ENCODE results near the gene FAIM2.
"Not testable (repeated sequence)": the region's sequence is repeated elsewhere in the genome, so short reads cannot be mapped to it uniquely, and the experiment has no call there.

FAIM2 gene

GRCh38 chr12:49881415-49882247 is 22.1 kb downstream of the FAIM2 start:
- no peak for DNase-seq (ENCODE audit: low read depth in 2 of 2, low spot score in 1 of 2)

GRCh38 chr12:49880756-49881414 is 22.8 kb downstream of the FAIM2 start:
- no peak for DNase-seq (ENCODE audit: low read depth in 2 of 2, low spot score in 1 of 2)

DNA sequence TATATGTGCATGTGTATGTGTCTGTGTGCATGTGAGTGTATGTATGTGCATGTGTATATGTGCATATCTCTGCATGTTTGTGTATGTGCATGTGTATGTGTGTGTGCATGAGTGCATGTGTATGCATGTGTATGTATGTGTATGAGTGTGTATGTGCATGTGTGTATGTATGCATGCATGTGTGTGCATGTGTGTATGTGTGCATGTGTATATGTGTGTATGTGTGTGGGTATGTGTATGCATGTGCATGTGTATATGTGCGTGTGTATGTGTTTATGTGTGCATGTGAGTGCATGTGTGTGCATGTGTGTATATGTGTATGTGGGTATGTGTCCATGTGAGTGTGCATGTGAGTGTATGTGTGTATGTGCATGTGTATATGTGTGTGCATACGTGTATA is 24.6 kb downstream of the FAIM2 start:
- not testable (repeated sequence) for DNase-seq (ENCODE audit: low read depth in 2 of 2, low spot score in 1 of 2)

GRCh38 chr12:49878021-49878420 is 25.7 kb downstream of the FAIM2 start:
- DNase-seq (ENCODE audit: low read depth in 2 of 2, low spot score in 1 of 2), result no peak

- no peak for DNase-seq (ENCODE audit: low read depth in 2 of 2, low spot score in 1 of 2)
Observed at GRCh38 chr12:49877066-49877465, 26.6 kb downstream of the FAIM2 start.

DNA sequence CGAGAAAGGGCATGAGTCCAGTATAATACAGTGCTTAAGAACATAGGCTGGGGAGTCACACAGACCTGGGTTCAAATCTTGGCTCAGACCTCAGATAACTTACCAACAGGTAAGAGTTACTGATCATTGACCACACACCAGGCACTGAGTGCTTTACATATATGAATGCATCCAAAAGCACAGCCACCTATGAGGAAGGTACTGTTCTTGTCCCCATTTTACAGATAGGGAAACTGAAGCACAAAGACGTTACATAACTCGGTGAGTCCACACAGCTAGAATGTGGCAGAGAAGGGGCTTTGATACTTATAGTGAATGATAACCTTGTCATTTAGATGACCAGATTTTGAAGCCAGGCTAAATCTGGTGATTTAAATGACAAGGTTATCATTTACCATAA is 27.6 kb downstream of the FAIM2 start:
- DNase-seq (ENCODE audit: low read depth in 2 of 2, low spot score in 1 of 2), result no peak

DNA sequence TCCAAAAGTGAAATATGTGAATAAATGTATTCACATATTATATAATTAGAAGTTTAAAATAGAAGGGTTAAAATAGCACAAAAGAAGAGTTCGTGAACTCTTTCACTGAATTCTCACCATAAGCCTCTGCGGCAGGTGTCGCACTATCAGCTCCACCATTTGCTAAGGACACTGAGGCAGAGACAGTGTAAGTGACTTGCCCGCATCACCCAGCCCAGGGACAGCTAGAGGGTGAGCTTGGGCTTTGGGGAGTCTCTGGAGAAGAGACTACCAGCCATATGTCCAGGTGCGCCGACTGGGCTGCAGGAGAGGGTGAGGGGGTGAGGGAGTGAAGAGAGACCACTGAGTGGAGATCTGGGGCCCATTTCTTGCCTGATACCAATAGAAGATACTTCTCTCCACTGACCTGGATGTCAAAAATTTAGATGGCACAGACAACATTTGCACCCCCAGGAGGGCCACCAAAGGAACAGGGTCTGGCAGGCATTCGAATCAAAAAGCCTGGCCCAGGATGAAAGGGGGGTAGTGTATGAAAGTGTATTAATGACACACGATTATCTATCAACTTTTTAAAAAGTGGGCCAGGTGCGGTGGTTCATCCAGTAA is 28.5 kb downstream of the FAIM2 start:
- no peak for DNase-seq (ENCODE audit: low read depth in 2 of 2, low spot score in 1 of 2)

GRCh38 chr12:49874142-49874897 is 29.4 kb downstream of the FAIM2 start:
- no peak for DNase-seq (ENCODE audit: low read depth in 2 of 2, low spot score in 1 of 2)

GRCh38 chr12:49873361-49873934 is 30.3 kb downstream of the FAIM2 start:
- no peak for DNase-seq (ENCODE audit: low read depth in 2 of 2, low spot score in 1 of 2)

GRCh38 chr12:49872781-49873181 is 30.9 kb downstream of the FAIM2 start:
- DNase-seq (ENCODE audit: low read depth in 2 of 2, low spot score in 1 of 2), result no peak

GRCh38 chr12:49872381-49872780 is 31.3 kb downstream of the FAIM2 start:
- no peak for DNase-seq (ENCODE audit: low read depth in 2 of 2, low spot score in 1 of 2)

GRCh38 chr12:49871811-49872251 is 31.9 kb downstream of the FAIM2 start:
- DNase-seq (ENCODE audit: low read depth in 2 of 2, low spot score in 1 of 2), result not testable (repeated sequence)

DNA sequence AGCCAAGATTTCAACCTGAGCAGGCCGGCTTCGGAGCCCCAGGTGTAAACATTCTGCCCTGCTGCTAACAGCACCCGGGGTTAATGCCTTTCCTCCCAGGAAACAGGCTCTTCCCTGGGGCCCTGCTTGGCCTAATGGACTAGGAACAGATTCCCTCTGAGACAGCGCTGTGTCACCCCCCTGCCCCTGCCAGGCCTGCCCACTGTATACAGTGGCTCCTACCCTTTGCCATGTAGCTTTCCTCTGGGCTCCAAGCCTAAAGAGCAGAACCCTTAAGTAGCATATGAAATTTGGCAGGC is 32.5 kb downstream of the FAIM2 start:
- DNase-seq (ENCODE audit: low read depth in 2 of 2, low spot score in 1 of 2), result no peak

DNA sequence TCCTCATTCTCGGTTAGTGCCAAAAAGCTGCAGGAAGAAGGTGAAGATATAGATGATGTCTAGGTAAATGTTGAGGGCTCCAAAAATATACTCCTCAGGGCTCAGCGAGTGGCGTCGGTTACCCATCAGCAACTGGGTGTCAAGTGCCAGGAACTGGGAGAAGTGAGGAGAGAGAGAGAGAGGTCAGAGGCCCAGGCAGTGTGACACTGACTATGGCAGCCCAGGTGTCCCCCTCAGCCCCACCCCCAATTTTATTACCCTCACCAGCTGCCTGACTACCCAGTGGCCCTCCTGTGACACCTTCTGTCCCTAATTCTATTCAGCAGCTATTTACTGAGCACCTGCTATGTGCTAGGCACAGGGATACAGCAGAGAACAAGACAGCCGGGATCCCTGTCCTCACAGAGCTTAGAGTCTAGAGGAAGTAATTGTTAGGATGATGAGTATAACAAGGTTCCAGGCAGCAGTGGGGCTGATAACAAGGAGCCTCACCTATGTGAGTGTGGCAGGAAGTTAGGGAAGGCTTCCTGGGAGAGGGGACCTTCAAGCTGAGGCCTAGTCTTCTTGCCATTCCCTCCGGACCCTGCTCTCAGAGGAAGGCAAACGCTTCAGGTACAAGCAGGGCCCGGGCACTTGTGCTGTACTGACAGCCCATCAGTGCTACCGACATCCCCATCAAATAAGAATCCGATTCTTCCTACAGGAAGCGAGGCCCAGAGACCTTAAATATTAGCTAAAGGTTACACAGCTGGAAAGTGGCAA is 33.0 kb downstream of the FAIM2 start:
- DNase-seq (ENCODE audit: low read depth in 2 of 2, low spot score in 1 of 2), result no peak

GRCh38 chr12:49869816-49870500 is 33.7 kb downstream of the FAIM2 start:
- DNase-seq (ENCODE audit: low read depth in 2 of 2, low spot score in 1 of 2), result no peak

- no peak for DNase-seq (ENCODE audit: low read depth in 2 of 2, low spot score in 1 of 2)
Observed at GRCh38 chr12:49868952-49869815, 34.5 kb downstream of the FAIM2 start.

GRCh38 chr12:49868449-49868848 is 35.3 kb downstream of the FAIM2 start:
- no peak for DNase-seq (ENCODE audit: low read depth in 2 of 2, low spot score in 1 of 2)

DNA sequence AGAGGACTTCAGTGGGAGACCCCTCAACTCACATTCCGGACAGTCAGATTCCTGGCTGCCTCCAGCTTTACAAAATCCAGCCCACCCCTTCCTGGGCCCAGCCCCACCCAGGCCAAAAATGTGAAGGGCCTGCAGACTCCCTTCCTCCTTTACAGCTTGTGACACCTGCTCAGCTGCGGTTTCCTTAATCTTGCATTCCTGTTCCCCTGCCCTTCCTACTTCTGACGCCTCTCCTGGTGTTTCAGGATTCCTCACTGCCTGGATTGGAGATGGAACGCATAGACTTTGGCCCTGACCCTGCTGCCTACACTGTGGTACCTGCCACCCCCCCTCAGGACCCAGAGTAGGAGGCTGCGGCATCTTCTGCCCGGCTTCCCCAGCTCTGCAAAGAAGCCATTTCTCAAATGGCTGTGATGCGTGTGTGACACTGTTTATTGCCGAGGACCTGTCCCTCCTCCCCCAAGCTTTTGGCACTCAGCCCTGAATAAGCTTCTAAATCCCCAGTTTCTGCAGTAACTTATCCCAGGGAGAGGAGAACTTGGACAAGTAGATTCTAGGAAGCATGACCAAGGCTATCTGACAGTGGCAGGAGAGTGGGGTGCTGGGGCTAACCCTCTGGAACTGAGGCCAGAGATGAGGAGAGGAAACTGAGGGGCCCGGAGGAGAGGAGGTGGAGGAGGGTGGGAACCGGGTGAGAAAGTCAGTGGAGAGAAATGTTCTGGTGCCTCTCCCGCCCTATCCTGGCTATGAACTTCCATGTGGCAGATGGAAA is 35.9 kb downstream of the FAIM2 start:
- no peak for DNase-seq (ENCODE audit: low read depth in 2 of 2, low spot score in 1 of 2)
